GM18951 (cell line): Measurements from ENCODE around the gene CELF2.

Experiments
- POLR2A ChIP-seq: IDR thresholded peaks from 4 replicates; pipeline ENCODE4 v1.6.1; 2011; ENCODE audit warnings: mild to moderate bottlenecking; ENCODE audit not compliant: insufficient read length, insufficient read depth; ENCODE audit errors: extremely low read depth
- in situ Hi-C: fragments of 300-500 bp; cut with MboI; formaldehyde crosslinking; loops from one replicate; pipeline ENCODE4 v1.12.0; 2022; ENCODE audit warnings: low sequenced_read_pairs, mixed read lengths, inconsistent platforms; ENCODE audit not compliant: unreplicated experiment

Gene CELF2

DNA sequence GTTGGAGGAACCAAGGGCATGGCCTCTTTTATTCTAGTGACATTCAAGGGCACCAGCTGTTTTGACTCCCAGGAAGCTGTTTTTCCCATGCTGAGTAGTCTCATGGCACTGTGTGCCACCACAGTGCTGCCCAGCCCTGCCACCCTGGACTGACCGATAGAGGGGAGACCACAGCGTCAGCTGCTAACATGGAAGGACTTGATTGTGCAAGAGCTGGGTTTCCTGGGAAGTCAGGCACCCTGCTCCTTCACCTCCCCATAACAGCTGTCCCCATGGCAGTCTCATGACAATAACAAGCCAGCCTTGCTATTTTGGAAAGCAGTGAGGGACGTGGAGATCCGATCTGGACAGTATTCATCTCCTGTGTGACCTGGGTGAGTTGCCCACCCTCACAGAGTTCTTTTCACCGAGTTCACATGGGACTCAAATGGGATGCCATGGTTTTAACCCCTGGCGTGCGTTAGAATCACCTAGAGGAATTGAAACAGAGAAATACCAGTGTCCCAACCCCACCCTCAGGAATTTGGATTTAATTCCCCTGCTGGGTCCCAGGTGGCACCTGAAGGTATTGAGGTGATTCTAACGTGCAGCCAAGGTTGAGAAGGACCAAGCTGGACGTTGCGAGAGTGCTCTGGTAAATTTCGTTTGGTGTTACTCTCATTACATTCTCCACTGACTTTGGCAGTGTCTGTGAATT lies 174.8 kb downstream of the CELF2 start:
- no peak for TF ChIP-seq POLR2A
- in situ Hi-C loops: no loop called here

DNA sequence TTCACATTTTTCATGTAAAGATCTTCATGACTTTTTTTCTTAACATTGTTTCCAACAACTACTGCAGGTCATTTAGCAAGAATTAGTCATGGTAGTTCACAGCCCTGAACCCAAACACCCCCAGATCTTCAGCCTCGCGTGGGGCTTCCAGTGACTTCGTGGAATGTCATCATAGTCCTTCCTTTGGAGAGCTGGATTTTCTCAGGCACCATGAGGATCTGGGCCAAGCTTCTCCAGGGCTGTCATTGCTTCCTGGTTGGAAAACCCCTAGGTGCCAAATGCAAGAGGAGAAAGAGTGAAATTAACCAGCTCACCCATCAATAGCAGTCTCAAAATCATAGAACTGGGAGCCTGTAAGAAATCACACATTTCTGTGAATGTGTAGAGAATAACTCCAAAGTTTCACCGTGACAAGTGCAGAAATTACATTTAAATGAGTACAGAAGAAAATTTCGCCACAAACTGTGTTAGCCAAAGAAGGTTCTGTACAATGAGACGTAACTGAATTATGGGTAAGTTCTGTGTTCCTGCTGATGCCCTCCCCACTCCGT lies 175.4 kb downstream of the CELF2 start:
- TF ChIP-seq POLR2A: no peak
- in situ Hi-C loops: no loop called here

DNA sequence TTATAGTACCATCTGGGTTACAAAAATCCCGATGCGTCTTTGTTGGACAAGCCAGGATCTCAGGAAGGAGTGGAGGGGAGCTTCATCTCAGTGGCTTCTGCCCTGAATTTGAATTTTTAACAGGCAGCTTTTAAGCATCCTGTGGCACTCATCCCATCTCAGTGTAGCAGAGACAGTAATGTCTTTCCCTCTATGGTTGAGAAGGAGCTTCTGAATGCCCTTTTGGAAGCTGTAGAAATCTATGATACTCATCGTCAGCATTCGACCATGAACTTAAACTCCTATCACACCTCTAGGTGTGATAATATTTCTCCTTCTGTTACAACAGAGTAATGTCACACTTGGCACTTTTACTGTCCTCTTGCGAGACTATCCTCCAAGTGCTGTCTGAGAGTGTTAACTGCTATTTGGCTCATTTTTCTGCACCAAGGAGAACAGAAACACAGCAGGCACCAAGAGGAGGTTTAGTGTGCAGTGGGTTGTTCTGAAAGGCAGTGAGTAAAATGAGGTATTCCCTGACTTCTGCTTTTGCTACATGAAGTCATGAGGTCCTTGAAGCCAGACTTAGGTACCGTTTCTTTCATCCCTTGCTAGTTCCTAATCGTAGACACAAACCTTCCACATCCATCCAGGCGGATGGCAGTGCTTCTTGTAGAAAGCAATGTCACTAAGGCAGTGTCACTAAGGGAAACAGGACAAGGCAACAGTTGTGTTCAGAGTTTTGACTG lies 177.4 kb downstream of the CELF2 start:
- no peak for TF ChIP-seq POLR2A
- in situ Hi-C loops: no loop called here

DNA sequence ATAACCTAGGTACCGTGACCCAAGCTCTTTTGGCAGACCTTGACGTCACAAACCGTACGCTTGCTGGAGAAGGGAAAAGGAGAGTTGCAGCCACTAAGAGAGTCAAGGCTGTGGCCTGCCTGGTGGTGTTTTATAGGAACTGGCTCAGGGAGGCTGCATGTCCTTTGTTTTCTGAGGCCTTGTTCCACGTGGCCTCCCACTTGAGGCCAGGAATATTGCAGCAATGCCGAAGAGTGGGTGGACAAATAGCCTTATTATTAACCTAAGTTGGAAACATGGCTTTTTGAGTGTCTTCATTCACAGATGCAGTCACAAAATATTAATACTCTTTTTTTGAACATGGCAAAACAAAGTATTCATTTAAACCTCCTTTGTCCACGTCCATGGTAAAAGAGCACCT lies 178.0 kb downstream of the CELF2 start:
- TF ChIP-seq POLR2A: no peak
- in situ Hi-C loops: no loop called here

DNA sequence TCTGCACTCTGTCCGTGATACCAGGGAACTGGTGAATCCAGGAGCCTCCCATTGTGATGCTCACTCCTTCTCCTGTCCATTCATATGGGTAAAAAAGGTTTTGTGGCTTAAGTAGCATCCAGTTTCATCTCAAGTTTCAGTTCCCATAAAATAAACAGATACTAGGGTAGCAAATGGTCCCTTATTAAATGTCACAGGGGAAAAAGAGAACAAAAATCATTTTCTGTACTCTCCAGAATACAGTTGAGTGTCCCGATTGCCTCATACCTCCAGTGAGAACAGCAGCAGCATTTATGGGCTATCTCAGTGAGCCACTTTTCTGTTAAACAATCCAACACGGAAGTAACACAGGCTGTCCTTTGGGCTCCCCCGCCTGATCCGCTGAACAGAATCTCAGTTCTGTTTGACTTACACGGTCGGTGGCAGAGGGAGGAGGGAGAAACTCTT lies 179.6 kb downstream of the CELF2 start:
- no peak for TF ChIP-seq POLR2A
- in situ Hi-C loops: no loop called here

DNA sequence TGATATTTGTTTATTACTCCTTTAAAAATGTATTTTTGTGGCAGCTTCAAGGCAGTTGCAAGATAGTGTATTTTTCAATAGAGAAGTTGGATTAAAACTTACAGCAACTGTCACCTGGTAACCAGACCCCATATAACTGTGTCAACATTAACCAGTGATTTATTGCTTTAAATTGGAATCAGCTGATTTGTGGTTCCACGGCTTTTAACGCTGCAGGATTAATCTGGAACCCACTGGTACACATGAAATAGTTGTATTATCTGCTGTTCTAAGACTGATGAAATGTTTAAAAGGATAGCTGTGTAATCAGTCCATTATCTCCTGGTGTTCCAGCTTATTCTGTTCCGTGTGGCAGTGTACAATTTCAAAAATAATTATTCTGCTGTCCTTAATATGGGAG lies 180.2 kb downstream of the CELF2 start:
- in situ Hi-C loops: no loop called here

DNA sequence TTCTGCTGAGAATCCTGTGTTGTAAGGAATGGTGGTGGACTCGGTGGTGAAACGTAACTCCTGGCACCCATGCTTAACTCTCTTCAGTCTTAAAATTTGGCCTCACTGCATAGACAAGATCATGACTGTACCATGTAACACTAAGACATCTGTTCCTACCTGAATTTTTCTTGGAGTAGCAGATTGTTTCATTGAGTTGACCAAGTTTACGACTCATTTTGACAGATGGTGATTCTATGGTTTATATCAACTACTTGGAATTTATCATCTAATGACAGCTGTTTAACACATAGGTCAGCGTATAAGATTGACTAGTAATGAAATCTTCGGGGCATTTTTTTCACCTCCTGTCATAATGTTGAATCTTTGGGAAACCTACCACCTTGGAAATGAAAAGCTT lies 184.2 kb downstream of the CELF2 start:
- in situ Hi-C loops: no loop called here
- no peak for TF ChIP-seq POLR2A

More for the DNA sequence above, 180.2 kb downstream of the CELF2 start:
- no peak for TF ChIP-seq POLR2A

DNA sequence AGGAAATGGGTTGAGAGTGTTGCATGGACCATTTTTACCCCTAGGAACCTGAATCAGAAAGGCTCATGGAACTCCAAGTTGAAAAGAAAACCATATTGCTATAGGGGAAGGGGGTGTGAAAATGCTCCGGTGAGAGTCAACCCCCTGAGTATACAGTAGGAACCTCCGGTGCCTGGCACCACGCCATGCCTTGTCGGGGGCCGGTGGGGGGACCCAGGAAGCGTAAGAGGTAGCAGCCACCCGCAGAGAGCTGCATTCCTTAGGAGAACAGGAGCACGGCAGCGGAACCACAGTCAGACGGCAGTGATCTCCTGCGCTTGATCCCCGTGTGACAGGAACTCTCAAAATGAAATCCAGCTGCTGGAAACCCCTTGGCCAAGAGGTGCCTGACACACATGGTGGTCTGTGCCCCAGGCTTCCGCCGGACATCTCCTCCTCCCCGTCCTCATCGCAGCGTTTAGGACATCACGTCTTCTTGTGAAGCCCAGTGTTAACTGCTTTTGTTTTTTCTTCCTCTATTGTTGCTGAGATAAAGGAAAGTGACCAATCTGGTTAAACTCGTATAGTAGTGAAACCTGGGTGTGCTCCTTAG lies 186.8 kb downstream of the CELF2 start:
- in situ Hi-C loops: no loop called here
- TF ChIP-seq POLR2A: no peak

DNA sequence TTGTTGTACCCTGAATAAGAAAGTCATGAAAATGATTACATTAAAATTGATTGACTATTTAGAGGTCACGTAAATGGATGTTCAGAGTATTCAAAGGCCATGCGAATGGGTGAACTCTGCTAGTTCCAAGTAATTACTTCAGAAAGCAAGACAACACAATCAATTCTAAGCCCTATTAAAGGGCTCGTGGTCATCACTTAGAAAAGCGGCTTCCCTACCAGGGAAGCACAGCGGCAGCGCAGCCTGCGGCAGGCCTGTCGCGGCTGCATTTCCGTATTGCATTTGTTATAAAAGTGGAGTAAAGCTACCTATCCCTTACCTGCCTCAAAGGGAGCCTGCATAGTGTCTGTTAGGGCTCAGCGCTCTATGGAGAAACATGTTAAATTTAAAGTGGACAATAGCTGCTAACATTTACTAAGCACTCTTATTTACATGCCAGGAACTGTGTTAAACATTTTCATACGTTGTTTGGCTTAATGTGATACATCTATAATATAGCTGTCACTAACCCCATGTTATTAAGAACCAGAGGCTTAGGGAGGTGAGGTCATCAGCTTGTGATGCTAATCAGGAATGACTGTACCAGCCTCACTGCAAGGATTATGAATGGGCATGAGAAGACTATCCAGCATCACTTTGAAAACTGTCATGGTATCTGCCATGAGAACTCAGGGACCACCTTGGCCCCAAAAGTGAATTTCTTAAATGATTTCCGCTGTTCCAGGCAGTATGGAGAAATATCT lies 187.5 kb downstream of the CELF2 start:
- in situ Hi-C loops: no loop called here
- TF ChIP-seq POLR2A: no peak

DNA sequence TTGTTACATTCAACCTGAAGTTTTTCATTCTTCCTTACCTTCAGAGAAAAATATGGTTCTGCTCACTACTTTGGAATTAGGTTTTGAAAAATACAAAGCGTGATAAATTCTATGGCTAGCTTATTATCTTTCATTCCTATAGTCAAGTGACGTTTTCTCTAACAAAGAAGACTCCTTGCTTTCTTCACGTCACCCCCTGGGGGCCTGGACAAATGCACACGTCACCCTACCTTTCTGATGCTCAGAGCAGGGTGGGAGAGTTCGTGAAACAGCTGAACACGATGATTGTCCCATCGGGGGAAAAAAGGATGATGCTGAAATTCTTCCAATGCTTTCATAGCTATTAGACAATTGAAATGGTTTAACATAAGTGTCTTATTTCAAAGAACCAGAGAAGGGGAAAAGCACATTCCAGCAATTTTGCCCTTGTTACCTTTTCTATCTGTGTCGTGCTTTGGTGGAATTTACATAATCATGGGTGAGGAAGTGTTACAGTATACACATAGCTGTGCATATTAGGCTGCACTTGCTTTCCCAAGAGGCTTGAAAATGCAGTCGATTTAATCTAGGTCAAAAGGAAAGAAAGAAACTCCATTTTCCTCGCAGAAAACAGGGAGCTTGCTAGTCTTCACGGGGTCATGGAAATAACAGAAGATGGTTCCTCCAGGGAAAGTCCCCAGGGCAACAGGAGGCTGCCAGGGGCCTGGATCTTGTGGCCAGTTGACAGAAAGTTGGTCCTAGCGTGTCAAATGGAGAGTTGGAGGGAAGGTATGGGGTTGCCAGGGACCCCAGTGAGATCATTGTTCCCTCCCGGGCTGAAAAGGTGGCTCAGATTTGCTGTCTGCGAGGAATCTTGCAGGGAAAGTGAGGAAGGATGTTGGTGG lies 189.2 kb downstream of the CELF2 start:
- no peak for TF ChIP-seq POLR2A
- in situ Hi-C loops: no loop called here

DNA sequence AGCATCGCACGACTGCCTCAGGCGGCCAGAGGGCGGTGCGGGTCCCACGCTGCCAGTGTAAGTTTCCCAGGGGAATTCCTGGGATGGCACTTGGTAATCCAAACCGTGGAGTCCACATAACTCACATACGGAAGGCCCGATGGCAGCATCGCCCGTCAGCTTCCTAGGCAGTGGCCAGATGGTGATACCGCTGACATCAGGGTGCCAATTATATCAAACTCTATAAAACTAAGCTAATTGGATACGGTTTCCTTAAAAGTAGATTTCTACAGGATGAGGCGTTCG lies 189.8 kb downstream of the CELF2 start:
- in situ Hi-C loops: no loop called here
- TF ChIP-seq POLR2A: no peak

DNA sequence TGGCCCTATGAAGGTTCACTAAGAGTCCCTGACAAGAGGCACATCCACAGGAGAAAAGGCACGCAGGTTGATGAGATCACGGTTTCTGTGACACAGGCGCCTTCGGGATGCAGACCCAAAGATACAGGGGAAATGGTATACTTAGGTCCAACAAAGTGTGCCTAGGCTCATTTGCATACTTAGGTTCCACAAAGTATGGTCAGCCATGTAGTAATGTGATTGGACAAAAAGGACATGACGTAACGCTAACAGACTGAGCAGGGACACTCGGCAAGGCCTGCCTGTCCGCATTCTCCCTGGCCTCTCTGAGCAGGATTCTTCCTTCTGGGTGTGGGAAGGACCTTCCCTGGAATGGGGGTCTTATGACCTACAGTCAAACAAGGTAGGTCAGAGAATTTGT lies 190.6 kb downstream of the CELF2 start:
- no peak for TF ChIP-seq POLR2A
- in situ Hi-C loops: no loop called here
